Naive thymus-derived CD8-positive, alpha-beta T cell (primary cell): ENCODE measurements around the gene ARL4D. TPM values are rescaled to one million over a fixed set of nuclear protein-coding genes. Genes with fewer than 3 reads are reported as not detected.

Experiments
- ATAC-seq, 2 donors: fragments of 150-1000 bp; cut with Tn5 transposase in 1 of 2; sonication (Bioruptor Pico), chemical (Tn5 transposase) in 1 of 2; 1 replicate in 1 of 2; 2 replicates in 1 of 2; pipeline ENCODE4 v1.10.0; 2021; ENCODE audit warnings: mild to moderate bottlenecking in 2 of 2, moderate library complexity in 2 of 2
- POLR2A ChIA-PET: fragments of 350-600 bp; sonication (Branson Sonifier 250); formaldehyde crosslinking; loops from one replicate; lab custom pipeline; 2021; ENCODE audit warnings: antibody characterized with exemption; lab: Charles Lee
- DNase-seq, 10 donors: peaks; one replicate each; pipeline versions ENCODE4 v3.0.0 to v3.0.0-alpha.2; 2020 to 2022
- H3K27ac Mint-ChIP-seq, 10 donors: one replicate each; pipeline ENCODE4 v1.8.0; 2020 to 2022; ENCODE audit warnings: mild to moderate bottlenecking in 10 of 10, mixed read lengths in 10 of 10, moderate library complexity in 4 of 10, inconsistent platforms in 1 of 10
- H3K27me3 Mint-ChIP-seq, 5 donors: one replicate each; pipeline ENCODE4 v1.8.0; 2021 to 2022; ENCODE audit warnings: mixed read lengths in 5 of 5
- H3K36me3 Mint-ChIP-seq, 3 donors: one replicate each; pipeline ENCODE4 v1.8.0; 2020 to 2022; ENCODE audit warnings: mixed read lengths in 3 of 3, mild to moderate bottlenecking in 2 of 3, inconsistent platforms in 1 of 3
- H3K4me1 Mint-ChIP-seq, 4 donors: one replicate each; pipeline ENCODE4 v1.8.0; 2021 to 2022; ENCODE audit warnings: mixed read lengths in 4 of 4
- H3K4me3 Mint-ChIP-seq, 10 donors: one replicate each; pipeline ENCODE4 v1.8.0; 2020 to 2022; ENCODE audit warnings: mild to moderate bottlenecking in 10 of 10, mixed read lengths in 10 of 10, moderate library complexity in 6 of 10, inconsistent platforms in 1 of 10
- H3K9me3 Mint-ChIP-seq, 9 donors: one replicate each; pipeline ENCODE4 v1.8.0; 2020 to 2022; ENCODE audit warnings: mixed read lengths in 9 of 9, mild to moderate bottlenecking in 3 of 9, inconsistent platforms in 1 of 9, moderate library complexity in 1 of 9
- polyA plus RNA-seq, 3 donors: library from polyadenylated mRNA; unstranded; fragments of 300-500 nt; fragmentation: Illumina TruSeq; gene quantifications; one replicate each; pipeline ENCODE4 v1.2.3, GENCODE V29; 2021
- total RNA-seq, 8 experiments: library from RNA in 2 of 8; stranded (reverse) in 2 of 8; gene quantifications; one replicate each; pipeline ENCODE4 v1.2.3 and lab custom pipeline; 2021 to 2026

Gene ARL4D, protein sequence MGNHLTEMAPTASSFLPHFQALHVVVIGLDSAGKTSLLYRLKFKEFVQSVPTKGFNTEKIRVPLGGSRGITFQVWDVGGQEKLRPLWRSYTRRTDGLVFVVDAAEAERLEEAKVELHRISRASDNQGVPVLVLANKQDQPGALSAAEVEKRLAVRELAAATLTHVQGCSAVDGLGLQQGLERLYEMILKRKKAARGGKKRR
- 1 to 10 TPM; 1.6 to 2.4 TPM for total RNA-seq
- 1 to 10 TPM; 1.1 to 3.2 (median 2.2) TPM for polyA plus RNA-seq
- 1.0 to 6.5 (median 1.4) reads per million in 6 experiments for total RNA-seq (lab: John Stamatoyannopoulos, UW)

DNA sequence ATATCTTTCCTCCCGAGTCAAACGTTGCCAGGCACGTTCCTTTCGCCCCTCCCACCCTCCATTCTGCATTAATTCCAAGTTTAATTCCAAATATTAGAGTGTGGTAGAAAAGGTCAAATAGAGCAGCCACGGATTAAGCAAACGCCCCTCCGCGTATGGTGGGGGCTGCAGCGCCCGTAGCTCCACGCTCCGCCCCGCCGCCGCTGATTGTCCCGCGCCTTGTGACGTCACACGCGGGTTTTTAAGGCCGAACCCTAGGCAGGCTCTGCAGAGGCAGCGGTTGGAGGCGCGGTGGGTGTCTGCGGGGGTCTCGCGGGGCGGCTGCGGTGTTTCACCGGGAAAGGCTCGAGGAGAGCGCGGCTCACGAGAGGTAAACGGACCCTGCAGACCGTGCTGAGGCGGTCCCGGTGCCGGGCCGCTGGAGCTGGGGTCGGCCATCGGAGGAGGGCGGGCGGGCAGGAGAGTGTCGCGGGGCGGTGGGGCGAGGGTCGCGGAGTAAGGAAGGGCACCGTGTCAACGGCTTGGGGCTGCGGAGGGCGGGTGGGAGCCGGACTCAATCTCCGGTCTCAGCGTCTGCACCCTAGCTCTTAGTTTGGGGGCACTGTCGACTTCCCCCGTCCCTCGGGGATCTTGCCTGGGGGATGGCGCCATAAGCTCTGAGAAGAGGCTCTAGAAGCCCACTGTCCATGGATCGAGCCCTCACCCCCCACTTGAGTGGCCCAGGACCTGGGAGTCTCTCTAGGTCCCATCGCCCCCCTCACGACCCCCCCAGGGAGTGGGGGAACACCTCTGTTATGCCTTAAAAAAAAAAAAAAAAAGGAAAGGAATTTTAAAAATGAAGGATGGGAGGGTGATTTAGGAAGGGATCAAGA lies at the start of gene ARL4D:
ARL4D (plus strand) TSS at position 270 of the 872 bp plus-strand sequence. CDS start 740 bp downstream, outside the sequence.
- H3K4me3 Mint-ChIP-seq = peak within 1 kb of the TSS; percentile 90 to 98 (median 94)
- no peaks in the 10 kb centered on the region for H3K27me3 Mint-ChIP-seq
- H3K9me3 Mint-ChIP-seq = no peaks in the 10 kb centered on the region
- peaks cover 18 to 50% (median 30%) of the 10 kb centered on the region in 4 donors for H3K4me1 Mint-ChIP-seq
- H3K36me3 Mint-ChIP-seq = no peaks in the 10 kb centered on the region
- DNase-seq (peak; percentile 75 to 92 (median 82)), ATAC-seq (peak; percentile 91 to 94)
- peak within 1 kb of the TSS; percentile 81 to 97 (median 95) for H3K27ac Mint-ChIP-seq
- POLR2A ChIA-PET = interaction anchor here (0.6 to 4.1 kb wide), 10 partner anchors 7 to 414 kb away, joined by 3 to 43 read pairs (median 5); partner anchors contain the start of gene DHX8

GRCh38 chr17:43349142-43349541 lies 49.7 kb upstream of the ARL4D start:
- no peaks in the 10 kb centered on the region for H3K27me3 Mint-ChIP-seq
- POLR2A ChIA-PET = interaction anchor here (4.0 kb wide), 1 partner anchor 11 kb away, joined by 19 read pairs; no protein-coding TSS in a partner anchor
- DNase-seq (no peak), ATAC-seq (no peak)
- H3K4me1 Mint-ChIP-seq = peaks cover 0 to 10% (median under 1%) of the 10 kb centered on the region in 4 donors
- H3K36me3 Mint-ChIP-seq = peaks cover 3 to 38% (median 9%) of the 10 kb centered on the region in 3 donors
- no peak overlapping the region for H3K4me3 Mint-ChIP-seq
- no peak overlapping the region for H3K27ac Mint-ChIP-seq
- peaks cover 0 to 46% (median 18%) of the 10 kb centered on the region in 9 donors for H3K9me3 Mint-ChIP-seq

DNA sequence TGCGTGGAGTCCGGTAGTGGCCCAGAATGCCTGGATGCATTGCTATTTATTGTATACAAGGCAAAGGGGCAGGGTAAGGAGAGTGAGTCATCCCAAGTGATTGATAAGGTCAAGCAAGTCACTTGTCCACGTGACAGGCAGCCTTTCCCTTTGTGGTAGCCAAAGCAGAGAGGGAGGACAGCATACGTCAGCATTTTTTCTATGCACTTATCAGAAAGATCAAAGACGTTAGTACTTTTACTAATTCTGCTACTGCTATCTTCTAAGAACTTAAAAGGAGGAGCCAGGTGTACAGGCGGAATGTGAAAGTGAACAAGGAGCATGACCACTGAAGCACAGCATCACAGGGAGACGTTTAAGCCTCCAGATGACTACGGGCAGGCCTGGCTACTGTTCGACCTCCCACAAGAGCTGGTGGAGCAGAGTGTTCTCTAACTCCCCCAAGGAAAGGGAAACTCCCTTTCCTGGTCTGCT lies 47.9 kb upstream of the ARL4D start:
- no peak for ATAC-seq
- peak overlapping the region in 1 of 10 donors; percentile 56 for H3K27ac Mint-ChIP-seq
- H3K9me3 Mint-ChIP-seq = peaks cover 0 to 43% (median 18%) of the 10 kb centered on the region in 9 donors
- no peaks in the 10 kb centered on the region for H3K27me3 Mint-ChIP-seq
- POLR2A ChIA-PET = interaction anchor here (4.0 kb wide), 1 partner anchor 9 kb away, joined by 19 read pairs; no protein-coding TSS in a partner anchor
- H3K4me1 Mint-ChIP-seq = peaks cover 0 to 10% (median 4%) of the 10 kb centered on the region in 4 donors
- no peak overlapping the region for H3K4me3 Mint-ChIP-seq
- no peak for DNase-seq
- peaks cover 3 to 38% (median 9%) of the 10 kb centered on the region in 3 donors for H3K36me3 Mint-ChIP-seq

- DNase-seq (no peak), ATAC-seq (no peak)
- Mint-ChIP-seq H3K27ac (peak overlapping the region in 1 of 10 donors; percentile 34), H3K4me1 (peaks cover 2 to 12% (median 5%) of the 10 kb centered on the region in 4 donors), H3K36me3 (peaks cover 3 to 38% (median 9%) of the 10 kb centered on the region in 3 donors), H3K9me3 (peaks cover 0 to 42% (median 18%) of the 10 kb centered on the region in 9 donors), H3K4me3 (no peak overlapping the region), H3K27me3 (no peaks in the 10 kb centered on the region)
- POLR2A ChIA-PET = interaction anchor here (4.0 kb wide), 1 partner anchor 8 kb away, joined by 19 read pairs; no protein-coding TSS in a partner anchor
Measured at GRCh38 chr17:43351691-43352090, 47.1 kb upstream of the ARL4D start.

- no peak for ATAC-seq
- DNase-seq = no peak
- Mint-ChIP-seq H3K4me1 (peaks cover 5 to 18% (median 9%) of the 10 kb centered on the region in 4 donors), H3K4me3 (no peak overlapping the region), H3K27ac (no peak overlapping the region), H3K27me3 (no peaks in the 10 kb centered on the region), H3K36me3 (peaks cover 3 to 32% (median 9%) of the 10 kb centered on the region in 3 donors), H3K9me3 (peaks cover 0 to 32% (median 18%) of the 10 kb centered on the region in 9 donors)
- POLR2A ChIA-PET = interaction anchor here (0.7 to 1.3 kb wide), 3 partner anchors 8 to 181 kb away, joined by 3 to 4 read pairs (median 3); no protein-coding TSS in a partner anchor
Measured at GRCh38 chr17:43352579-43353331, 46.0 kb upstream of the ARL4D start.

GRCh38 chr17:43353393-43353792 lies 45.4 kb upstream of the ARL4D start:
- ATAC-seq = no peak
- POLR2A ChIA-PET = interaction anchor here (0.7 to 1.3 kb wide), 3 partner anchors 7 to 182 kb away, joined by 3 to 4 read pairs (median 3); no protein-coding TSS in a partner anchor

GRCh38 chr17:43354371-43354770 lies 44.4 kb upstream of the ARL4D start:
- Mint-ChIP-seq H3K9me3 (peaks cover 0 to 15% (median 10%) of the 10 kb centered on the region in 9 donors), H3K27ac (no peak overlapping the region), H3K36me3 (peaks cover 3 to 24% (median 9%) of the 10 kb centered on the region in 3 donors), H3K4me3 (no peak overlapping the region), H3K4me1 (peaks cover 15 to 34% (median 21%) of the 10 kb centered on the region in 4 donors), H3K27me3 (no peaks in the 10 kb centered on the region)
- ATAC-seq (no peak), DNase-seq (no peak)
- POLR2A ChIA-PET = interaction anchor here (1.3 kb wide), 1 partner anchor 13 kb away, joined by 3 read pairs; no protein-coding TSS in a partner anchor

More at GRCh38 chr17:43353393-43353792, 45.4 kb upstream of the ARL4D start:
- DNase-seq = no peak
- no peak overlapping the region for H3K27ac Mint-ChIP-seq
- no peak overlapping the region for H3K4me3 Mint-ChIP-seq
- no peaks in the 10 kb centered on the region for H3K27me3 Mint-ChIP-seq
- peaks cover 0 to 25% (median 11%) of the 10 kb centered on the region in 9 donors for H3K9me3 Mint-ChIP-seq
- peaks cover 7 to 24% (median 15%) of the 10 kb centered on the region in 4 donors for H3K4me1 Mint-ChIP-seq
- H3K36me3 Mint-ChIP-seq = peaks cover 3 to 27% (median 9%) of the 10 kb centered on the region in 3 donors

- POLR2A ChIA-PET = interaction anchor here (1.0 to 2.5 kb wide), 2 partner anchors 12 to 41 kb away, joined by 3 to 21 read pairs; no protein-coding TSS in a partner anchor
- H3K4me1 Mint-ChIP-seq = peaks cover 29 to 53% (median 32%) of the 10 kb centered on the region in 4 donors
- peak overlapping the region in 1 of 10 donors; percentile 12 for H3K4me3 Mint-ChIP-seq
- peaks cover 0 to 4% (median 0%) of the 10 kb centered on the region in 5 donors for H3K27me3 Mint-ChIP-seq
- DNase-seq = no peak
- peaks cover 0 to 12% (median 0%) of the 10 kb centered on the region in 3 donors for H3K36me3 Mint-ChIP-seq
- no peak for ATAC-seq
- H3K27ac Mint-ChIP-seq = peak overlapping the region in 3 of 10 donors; percentile 63 to 76 (median 72)
- H3K9me3 Mint-ChIP-seq = no peaks in the 10 kb centered on the region
Measured at GRCh38 chr17:43356450-43356849, 42.3 kb upstream of the ARL4D start.

DNA sequence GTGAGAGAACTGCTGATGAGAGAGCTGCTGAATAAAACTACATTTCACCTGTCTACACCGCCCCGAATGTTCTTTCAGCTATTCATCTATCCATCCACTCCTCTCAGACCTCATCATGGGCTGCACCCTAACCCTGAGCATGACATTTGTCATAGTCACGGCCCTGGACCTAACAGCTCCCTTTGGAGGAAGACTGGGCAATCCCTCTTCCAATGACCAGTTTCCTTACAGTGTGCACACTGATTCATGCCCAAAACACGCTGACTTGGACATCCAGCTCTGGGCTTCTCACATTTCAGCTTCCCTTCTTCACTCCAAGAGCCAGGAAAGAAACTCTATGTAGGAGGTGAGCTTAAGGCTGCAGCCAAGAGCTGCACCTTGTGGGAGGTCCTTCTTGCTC lies 41.8 kb upstream of the ARL4D start:
- peaks cover 28 to 58% (median 33%) of the 10 kb centered on the region in 4 donors for H3K4me1 Mint-ChIP-seq
- POLR2A ChIA-PET = interaction anchor here (0.6 to 2.5 kb wide), 3 partner anchors 11 to 336 kb away, joined by 3 to 21 read pairs (median 3); no protein-coding TSS in a partner anchor
- ATAC-seq = no peak

DNA sequence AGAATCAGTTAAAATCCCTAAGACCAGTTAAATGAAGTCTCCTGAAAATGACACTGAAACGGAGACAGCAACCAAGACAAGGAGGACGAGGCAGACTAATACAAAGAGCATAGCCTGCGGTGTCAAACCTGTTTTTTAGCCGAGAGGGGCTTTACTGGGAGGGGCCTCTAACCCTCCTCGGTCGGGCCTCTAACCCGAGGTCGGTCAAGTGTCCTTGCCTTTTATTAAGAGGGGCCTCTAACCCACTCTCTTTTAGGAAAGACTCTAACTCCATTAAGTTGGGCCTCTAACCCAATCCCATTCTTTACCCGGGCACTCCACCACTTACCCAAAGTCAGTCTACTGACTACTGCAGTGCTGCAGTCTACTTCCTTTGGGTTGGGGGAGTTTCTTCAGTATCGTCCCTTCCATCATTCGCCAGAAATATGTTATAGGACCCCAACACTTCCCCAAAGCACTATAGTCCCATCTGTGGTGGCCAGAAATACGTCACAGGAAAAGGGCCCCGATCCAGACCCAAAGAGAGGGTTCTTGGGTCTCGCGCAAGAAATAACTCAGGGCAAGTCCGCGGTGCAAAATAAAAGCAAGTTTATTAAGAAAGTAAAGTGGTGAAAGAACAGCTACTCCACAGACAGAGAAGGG lies 39.2 kb upstream of the ARL4D start:
- peak overlapping the region; percentile 98 to 100 (median 100) for H3K27ac Mint-ChIP-seq
- POLR2A ChIA-PET = interaction anchor here (0.8 to 16.7 kb wide), 18 partner anchors 9 to 971 kb away, joined by 3 to 755 read pairs (median 21); partner anchors contain the start of genes ARL4D, DHX8, IFI35 and NBR1
- peaks cover 0 to 4% (median 0%) of the 10 kb centered on the region in 5 donors for H3K27me3 Mint-ChIP-seq
- DNase-seq (no peak), ATAC-seq (no peak)
- no peaks in the 10 kb centered on the region for H3K9me3 Mint-ChIP-seq
- H3K4me3 Mint-ChIP-seq = peak overlapping the region; percentile 85 to 96 (median 94)
- H3K36me3 Mint-ChIP-seq = no peaks in the 10 kb centered on the region
- peaks cover 29 to 56% (median 43%) of the 10 kb centered on the region in 4 donors for H3K4me1 Mint-ChIP-seq

More for the DNA sequence above, 41.8 kb upstream of the ARL4D start:
- H3K4me3 Mint-ChIP-seq = no peak overlapping the region
- peaks cover 0 to 4% (median 0%) of the 10 kb centered on the region in 5 donors for H3K27me3 Mint-ChIP-seq
- peak overlapping the region in 1 of 10 donors; percentile 76 for H3K27ac Mint-ChIP-seq
- peaks cover 0 to 7% (median 0%) of the 10 kb centered on the region in 3 donors for H3K36me3 Mint-ChIP-seq
- no peaks in the 10 kb centered on the region for H3K9me3 Mint-ChIP-seq
- no peak for DNase-seq
